Mesothelial cell of epicardium (in vitro differentiated cells): ENCODE results near the gene MXD1. TPM values are rescaled to one million over a fixed set of nuclear protein-coding genes. Genes with fewer than 3 reads are reported as not detected.
A peak's percentile ranks its signal among the peaks of the same experiment; 100 is the strongest.

ENCODE experiments used
- DNase-seq, 2 experiments: peaks; one replicate each; pipeline ENCODE4 v3.0.0; 2021; ENCODE audit warnings: low spot score in 2 of 2; ENCODE audit not compliant: unreplicated experiment in 2 of 2
- H3K27ac Mint-ChIP-seq: 2 replicates; pipeline ENCODE4 v1.8.0; 2021; ENCODE audit warnings: mixed read lengths
- H3K27me3 Mint-ChIP-seq: 2 replicates; pipeline ENCODE4 v1.8.0; 2021; ENCODE audit warnings: low read depth, mixed read lengths
- H3K36me3 Mint-ChIP-seq: 2 replicates; pipeline ENCODE4 v1.8.0; 2021; ENCODE audit warnings: mixed read lengths
- H3K4me1 Mint-ChIP-seq: 2 replicates; pipeline ENCODE4 v1.8.0; 2021; ENCODE audit warnings: mixed read lengths
- H3K4me3 Mint-ChIP-seq: 2 replicates; pipeline ENCODE4 v1.8.0; 2021; ENCODE audit warnings: mild to moderate bottlenecking, moderate library complexity, mixed read lengths
- H3K9me3 Mint-ChIP-seq: 2 replicates; pipeline ENCODE4 v1.8.0; 2021; ENCODE audit warnings: mixed read lengths
- total RNA-seq: library from RNA; stranded (reverse); gene quantifications from 3 replicates; pipeline ENCODE4 v1.2.1, GENCODE V29; 2021
- TF ChIP-seq, protein P1 (sequence below): fragments of 200-600 bp; sonication (generic); IDR thresholded peaks from one replicate; pipeline ENCODE4 v1.5.0; 2021; ENCODE audit warnings: antibody characterized with exemption; ENCODE audit not compliant: unreplicated experiment

Gene MXD1
- total RNA-seq, 1 donor from 2014 or later: 8.7 TPM

DNA sequence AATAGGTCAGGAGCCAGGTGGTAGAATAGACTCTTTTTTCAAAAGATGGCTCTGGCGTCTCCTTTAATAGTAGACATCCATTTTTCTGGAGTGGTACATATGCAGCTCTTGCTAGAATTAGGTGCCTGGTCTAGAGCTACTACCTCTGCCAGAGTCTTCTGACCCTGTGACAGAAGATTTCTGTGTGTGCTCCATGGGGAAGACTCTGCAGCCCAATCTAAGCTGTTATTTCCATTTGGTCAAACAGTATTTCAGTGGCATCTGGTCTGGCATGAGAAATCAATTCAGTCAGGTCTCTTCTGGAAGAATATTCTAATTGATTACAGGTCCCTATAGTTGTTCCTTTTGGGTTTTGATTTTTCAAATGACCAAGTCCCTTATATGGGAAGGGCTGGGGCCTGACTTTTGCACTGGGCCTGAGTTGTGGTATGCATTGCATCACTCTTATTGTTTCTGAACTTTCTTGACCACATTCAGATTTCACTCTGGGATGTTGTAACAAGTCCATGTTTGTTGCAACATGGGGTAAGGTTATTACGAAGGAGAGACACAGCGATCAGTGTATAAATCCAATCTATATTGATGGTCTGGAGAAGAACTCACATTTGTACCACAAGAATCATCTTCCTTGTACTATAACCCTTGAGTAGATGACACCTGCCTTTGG is 12.1 kb downstream of the MXD1 start:
- no peak overlapping the region for H3K4me3 Mint-ChIP-seq
- H3K9me3 Mint-ChIP-seq: no peaks in the 10 kb centered on the region
- TF ChIP-seq, protein P1, sequence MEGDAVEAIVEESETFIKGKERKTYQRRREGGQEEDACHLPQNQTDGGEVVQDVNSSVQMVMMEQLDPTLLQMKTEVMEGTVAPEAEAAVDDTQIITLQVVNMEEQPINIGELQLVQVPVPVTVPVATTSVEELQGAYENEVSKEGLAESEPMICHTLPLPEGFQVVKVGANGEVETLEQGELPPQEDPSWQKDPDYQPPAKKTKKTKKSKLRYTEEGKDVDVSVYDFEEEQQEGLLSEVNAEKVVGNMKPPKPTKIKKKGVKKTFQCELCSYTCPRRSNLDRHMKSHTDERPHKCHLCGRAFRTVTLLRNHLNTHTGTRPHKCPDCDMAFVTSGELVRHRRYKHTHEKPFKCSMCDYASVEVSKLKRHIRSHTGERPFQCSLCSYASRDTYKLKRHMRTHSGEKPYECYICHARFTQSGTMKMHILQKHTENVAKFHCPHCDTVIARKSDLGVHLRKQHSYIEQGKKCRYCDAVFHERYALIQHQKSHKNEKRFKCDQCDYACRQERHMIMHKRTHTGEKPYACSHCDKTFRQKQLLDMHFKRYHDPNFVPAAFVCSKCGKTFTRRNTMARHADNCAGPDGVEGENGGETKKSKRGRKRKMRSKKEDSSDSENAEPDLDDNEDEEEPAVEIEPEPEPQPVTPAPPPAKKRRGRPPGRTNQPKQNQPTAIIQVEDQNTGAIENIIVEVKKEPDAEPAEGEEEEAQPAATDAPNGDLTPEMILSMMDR: no peak
- no peaks in the 10 kb centered on the region for H3K4me1 Mint-ChIP-seq
- DNase-seq: no peak
- H3K27ac Mint-ChIP-seq: no peak overlapping the region
- peaks cover 7% of the 10 kb centered on the region for H3K36me3 Mint-ChIP-seq
- no peaks in the 10 kb centered on the region for H3K27me3 Mint-ChIP-seq

DNA sequence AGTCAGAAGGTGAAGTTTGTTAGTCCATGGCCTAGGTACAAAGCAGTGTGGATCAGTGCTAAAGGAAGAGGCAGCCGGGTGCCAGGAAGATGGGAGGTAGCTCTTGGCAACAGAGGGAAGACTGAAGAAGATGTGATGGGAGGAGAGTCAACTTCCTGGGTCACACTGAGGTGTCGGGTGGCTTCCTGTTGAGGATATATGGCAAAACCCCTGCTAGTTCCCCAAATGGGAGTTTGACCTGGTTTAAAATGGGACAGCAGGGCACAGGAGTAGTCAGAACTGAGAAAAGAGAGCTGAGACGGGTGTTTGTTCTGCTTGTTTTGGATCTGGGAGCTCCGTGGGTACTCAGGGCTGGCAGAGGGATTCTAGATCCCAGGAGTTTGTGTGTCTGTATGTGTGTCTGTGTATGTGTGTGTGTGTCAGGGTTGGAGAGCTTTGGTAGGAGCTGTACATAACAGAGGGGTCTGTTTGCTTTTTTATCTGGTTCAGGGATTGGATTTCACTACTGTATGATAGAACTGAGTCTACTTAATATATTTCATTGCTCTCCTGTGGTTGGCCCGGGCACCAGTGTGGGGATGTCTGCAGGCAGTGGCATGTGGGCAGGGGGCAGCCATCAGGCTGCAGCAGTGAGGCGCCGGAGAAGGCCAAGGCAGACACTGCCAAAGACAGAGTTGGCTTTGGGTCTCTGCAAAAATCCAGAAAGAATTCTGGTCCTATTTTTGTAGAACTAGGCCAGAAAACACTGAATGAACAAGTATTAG is 17.1 kb downstream of the MXD1 start:
- H3K4me1 Mint-ChIP-seq: peaks cover 12% of the 10 kb centered on the region
- peaks cover 22% of the 10 kb centered on the region for H3K36me3 Mint-ChIP-seq
- DNase-seq: no peak
- no peak overlapping the region for H3K4me3 Mint-ChIP-seq
- no peaks in the 10 kb centered on the region for H3K9me3 Mint-ChIP-seq
- no peak overlapping the region for H3K27ac Mint-ChIP-seq
- no peaks in the 10 kb centered on the region for H3K27me3 Mint-ChIP-seq
- TF ChIP-seq, protein P1: no peak

DNA sequence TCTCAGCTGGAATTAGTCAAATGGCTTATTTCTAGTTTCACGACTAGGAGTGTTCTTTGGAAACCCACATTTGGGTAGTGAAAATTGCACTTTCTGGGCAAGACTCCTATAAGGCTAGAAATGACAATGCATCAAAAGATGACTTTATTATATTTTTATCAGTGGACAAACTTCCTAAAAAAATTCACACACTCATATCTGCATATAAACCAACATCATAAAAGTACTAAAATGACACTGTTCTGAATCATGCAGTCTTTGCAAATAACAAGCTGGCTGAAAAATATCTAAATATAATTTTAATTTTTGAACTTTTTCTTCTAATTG is 17.6 kb downstream of the MXD1 start:
- DNase-seq: no peak
- Mint-ChIP-seq H3K27ac (no peak overlapping the region), H3K4me1 (peaks cover 12% of the 10 kb centered on the region), H3K27me3 (no peaks in the 10 kb centered on the region), H3K9me3 (no peaks in the 10 kb centered on the region), H3K4me3 (no peak overlapping the region), H3K36me3 (peaks cover 20% of the 10 kb centered on the region)
- TF ChIP-seq, protein P1: no peak

DNA sequence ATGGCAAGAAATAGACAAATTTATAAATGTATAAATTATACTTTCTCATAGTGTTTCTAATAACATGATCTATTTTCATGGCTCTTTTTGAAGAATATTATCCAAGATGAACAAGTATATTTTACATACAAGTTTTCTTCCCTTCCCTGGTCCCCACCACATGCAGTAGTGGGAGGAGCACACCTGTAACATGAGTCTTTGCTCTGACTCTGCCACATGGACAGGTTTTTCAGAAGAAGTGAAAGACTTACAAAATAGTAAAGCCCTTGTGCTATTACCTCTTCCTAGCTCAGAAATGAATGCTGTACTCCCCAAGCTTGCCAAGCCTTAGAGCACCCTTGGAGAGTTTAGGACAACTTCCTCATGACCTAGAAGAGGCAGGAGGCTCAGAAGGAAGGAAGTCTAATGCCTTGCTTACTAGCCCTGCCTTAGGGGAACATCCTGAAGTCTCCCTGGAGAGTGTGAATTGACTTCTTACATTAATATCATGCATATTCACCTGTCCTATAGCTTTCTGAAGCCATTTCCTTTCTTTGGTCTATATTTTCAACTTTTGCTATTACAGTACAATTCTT is 18.4 kb downstream of the MXD1 start:
- no peak for DNase-seq
- no peaks in the 10 kb centered on the region for H3K27me3 Mint-ChIP-seq
- H3K4me3 Mint-ChIP-seq: no peak overlapping the region
- no peaks in the 10 kb centered on the region for H3K9me3 Mint-ChIP-seq
- peaks cover 22% of the 10 kb centered on the region for H3K36me3 Mint-ChIP-seq
- H3K27ac Mint-ChIP-seq: peak overlapping the region; percentile 24
- TF ChIP-seq, protein P1: no peak
- H3K4me1 Mint-ChIP-seq: peaks cover 12% of the 10 kb centered on the region

DNA sequence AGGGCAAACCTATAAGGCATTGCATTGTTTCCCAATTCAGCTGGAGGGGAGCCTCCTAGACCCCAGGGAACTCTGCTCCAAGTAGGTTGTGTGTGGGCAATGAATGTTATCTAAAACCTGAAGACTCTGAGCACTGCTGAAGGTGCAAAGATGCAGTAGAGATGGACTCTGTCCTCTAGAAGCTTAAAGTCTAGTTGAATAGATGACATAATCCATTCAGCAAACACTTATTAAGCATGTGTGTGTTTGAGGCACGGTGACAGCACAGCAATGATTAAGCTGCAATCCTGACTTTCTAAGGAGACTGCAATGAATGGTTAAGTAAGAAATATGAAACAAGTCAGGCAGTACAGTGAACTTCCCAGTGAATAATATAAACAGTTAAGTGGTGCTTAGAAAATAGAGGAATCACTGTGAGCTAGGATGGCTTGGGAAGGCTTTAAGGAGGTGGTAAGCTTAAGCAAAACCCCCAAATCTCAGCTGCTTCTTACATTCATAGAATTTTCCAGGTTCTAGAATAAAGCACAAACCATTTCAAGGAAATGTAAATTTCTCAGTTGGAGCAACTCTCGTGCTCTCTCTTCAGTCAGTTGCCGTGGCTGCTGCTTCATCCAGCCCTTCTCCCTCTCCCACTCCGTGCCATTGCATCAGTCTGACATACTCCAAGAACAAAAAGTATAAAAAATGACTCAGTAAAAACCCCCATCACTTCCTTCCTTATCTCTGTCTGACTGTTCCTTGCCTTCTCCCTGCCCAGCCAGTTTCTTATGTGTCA is 19.1 kb downstream of the MXD1 start:
- Mint-ChIP-seq H3K9me3 (no peaks in the 10 kb centered on the region), H3K4me3 (no peak overlapping the region), H3K27ac (peak overlapping the region; percentile 4), H3K36me3 (peaks cover 29% of the 10 kb centered on the region), H3K27me3 (no peaks in the 10 kb centered on the region), H3K4me1 (peaks cover 12% of the 10 kb centered on the region)
- DNase-seq: no peak
- TF ChIP-seq, protein P1: no peak
